Karpas-422 (cell line): ENCODE measurements around the gene MALSU1. TPM values are rescaled to one million over a fixed set of nuclear protein-coding genes. Genes with fewer than 3 reads are reported as not detected.
A peak's percentile ranks its signal among the peaks of the same experiment; 100 is the strongest.

ENCODE experiments used
- DNase-seq: peaks from one replicate; pipeline ENCODE4 v3.0.0-alpha.2; 2015
- H2AFZ ChIP-seq: fragments of 200-600 bp; sonication (generic); 2 replicates; pipeline ENCODE4 v1.6.1; 2014; ENCODE audit warnings: antibody characterized with exemption, low read length, mixed read lengths
- H3K27ac ChIP-seq: fragments of 200-600 bp; sonication (generic); 2 replicates; pipeline ENCODE4 v1.5.1; 2014; ENCODE audit warnings: mild to moderate bottlenecking, low read length, moderate library complexity
- H3K27me3 ChIP-seq: fragments of 200-600 bp; sonication (generic); 2 replicates; pipeline ENCODE4 v1.6.1; 2014; ENCODE audit warnings: low read length, mixed read lengths
- H3K36me3 ChIP-seq: fragments of 200-600 bp; sonication (generic); 2 replicates; pipeline ENCODE4 v1.6.1; 2014; ENCODE audit warnings: low read length, mixed read lengths; ENCODE audit not compliant: insufficient read depth
- H3K4me1 ChIP-seq: fragments of 200-600 bp; sonication (generic); 2 replicates; pipeline ENCODE4 v1.6.1; 2014; ENCODE audit warnings: mild to moderate bottlenecking, low read length, mixed read lengths
- H3K4me2 ChIP-seq: fragments of 200-600 bp; sonication (generic); 2 replicates; pipeline ENCODE4 v1.6.1; 2014; ENCODE audit warnings: low read length, low read depth, mild to moderate bottlenecking; ENCODE audit not compliant: poor library complexity, severe bottlenecking
- H3K4me3 ChIP-seq: fragments of 200-600 bp; sonication (generic); 2 replicates; pipeline ENCODE4 v1.5.1; 2014; ENCODE audit warnings: mild to moderate bottlenecking, antibody characterized with exemption, low read length, mixed read lengths
- H3K79me2 ChIP-seq: fragments of 200-600 bp; sonication (generic); 2 replicates; pipeline ENCODE4 v1.6.1; 2014; ENCODE audit warnings: mild to moderate bottlenecking, low read length, mixed read lengths
- H3K9ac ChIP-seq: fragments of 200-600 bp; sonication (generic); 2 replicates; pipeline ENCODE4 v1.6.0; 2014; ENCODE audit warnings: low read length
- H3K9me2 ChIP-seq: fragments of 200-600 bp; sonication (generic), shearing (Covaris generic); replicated peaks from 2 replicates; pipeline ENCODE4 v1.6.0; 2014; ENCODE audit warnings: mild to moderate bottlenecking, low read length, moderate library complexity; ENCODE audit not compliant: insufficient read depth
- H3K9me3 ChIP-seq: fragments of 300-700, 200-600 bp; sonication (generic); 2 replicates; pipeline ENCODE4 v1.6.1; 2014; ENCODE audit warnings: low read length, mixed read lengths
- H4K20me1 ChIP-seq: fragments of 200-600 bp; sonication (generic); 2 replicates; pipeline ENCODE4 v1.6.1; 2014; ENCODE audit warnings: mild to moderate bottlenecking, antibody characterized with exemption, low read length, low read depth; ENCODE audit not compliant: insufficient read depth
- total RNA-seq: library from RNA; depleted of rRNA; stranded (reverse); fragments of >200 nt; shearing (Covaris generic); gene quantifications from 2 replicates; pipeline ENCODE4 v1.2.3, GENCODE V29; 2014; ENCODE audit warnings: low replicate concordance

MALSU1 gene
- total RNA-seq, 1 experiment from 2014 or later = 92.2 TPM

DNA sequence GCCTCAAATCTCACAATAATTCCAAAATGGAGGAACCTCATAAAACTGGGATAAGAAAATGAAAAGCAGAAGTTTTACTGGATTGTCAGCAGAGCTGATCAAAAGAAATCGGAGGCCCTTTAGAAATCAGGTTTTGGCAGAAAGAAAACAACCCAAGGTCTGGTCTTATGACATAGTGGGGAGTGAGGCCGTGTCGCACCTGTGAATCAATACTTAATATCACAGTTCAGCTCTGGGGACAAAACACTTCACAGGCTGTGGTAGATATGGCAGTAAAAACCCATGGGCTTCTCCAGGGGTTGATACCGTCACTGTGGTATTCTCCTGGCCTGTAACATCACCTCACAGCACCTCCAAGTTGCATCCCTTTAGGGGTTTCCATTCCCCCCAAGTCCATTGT is 6.5 kb upstream of the MALSU1 start:
- Histone ChIP-seq H3K9ac (no peak overlapping the region), H3K79me2 (no peaks in the 10 kb centered on the region), H3K36me3 (no peaks in the 10 kb centered on the region), H3K4me1 (no peaks in the 10 kb centered on the region), H3K9me2 (no peaks in the 10 kb centered on the region), H3K4me3 (no peak overlapping the region), H3K4me2 (no peak overlapping the region), H4K20me1 (no peaks in the 10 kb centered on the region), H2AFZ (no peak overlapping the region), H3K9me3 (no peaks in the 10 kb centered on the region), H3K27ac (no peak overlapping the region), H3K27me3 (no peaks in the 10 kb centered on the region)
- peak; percentile 26 for DNase-seq

DNA sequence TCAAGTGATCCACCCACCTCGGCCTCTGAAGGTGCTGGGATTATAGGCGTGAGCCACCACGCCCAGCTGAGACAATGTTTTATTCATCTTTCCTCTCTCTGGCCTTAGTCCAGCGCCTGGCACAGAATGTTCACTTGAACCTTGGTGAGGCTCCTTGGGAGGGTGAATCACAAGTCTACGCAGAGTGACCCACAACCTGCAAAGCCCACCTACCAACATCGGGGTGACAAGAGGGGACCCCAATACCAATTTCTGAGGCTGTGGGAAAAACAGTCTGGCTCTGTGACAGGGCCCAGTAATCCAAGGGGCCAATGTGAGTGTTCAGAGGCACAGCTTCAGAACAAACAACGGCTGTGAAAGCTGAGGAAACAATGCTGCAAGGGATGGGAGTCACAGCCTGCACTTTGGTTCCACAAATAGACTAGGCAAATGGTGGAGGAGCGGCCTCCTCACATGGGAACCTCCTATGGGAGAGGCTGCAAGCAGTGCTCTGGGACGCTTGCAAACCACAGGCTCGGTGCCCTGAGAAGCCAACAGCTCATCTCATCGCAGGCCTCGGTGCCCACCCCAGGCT is 5.6 kb upstream of the MALSU1 start:
- H3K79me2 ChIP-seq = no peaks in the 10 kb centered on the region
- DNase-seq = peak; percentile 34

DNA sequence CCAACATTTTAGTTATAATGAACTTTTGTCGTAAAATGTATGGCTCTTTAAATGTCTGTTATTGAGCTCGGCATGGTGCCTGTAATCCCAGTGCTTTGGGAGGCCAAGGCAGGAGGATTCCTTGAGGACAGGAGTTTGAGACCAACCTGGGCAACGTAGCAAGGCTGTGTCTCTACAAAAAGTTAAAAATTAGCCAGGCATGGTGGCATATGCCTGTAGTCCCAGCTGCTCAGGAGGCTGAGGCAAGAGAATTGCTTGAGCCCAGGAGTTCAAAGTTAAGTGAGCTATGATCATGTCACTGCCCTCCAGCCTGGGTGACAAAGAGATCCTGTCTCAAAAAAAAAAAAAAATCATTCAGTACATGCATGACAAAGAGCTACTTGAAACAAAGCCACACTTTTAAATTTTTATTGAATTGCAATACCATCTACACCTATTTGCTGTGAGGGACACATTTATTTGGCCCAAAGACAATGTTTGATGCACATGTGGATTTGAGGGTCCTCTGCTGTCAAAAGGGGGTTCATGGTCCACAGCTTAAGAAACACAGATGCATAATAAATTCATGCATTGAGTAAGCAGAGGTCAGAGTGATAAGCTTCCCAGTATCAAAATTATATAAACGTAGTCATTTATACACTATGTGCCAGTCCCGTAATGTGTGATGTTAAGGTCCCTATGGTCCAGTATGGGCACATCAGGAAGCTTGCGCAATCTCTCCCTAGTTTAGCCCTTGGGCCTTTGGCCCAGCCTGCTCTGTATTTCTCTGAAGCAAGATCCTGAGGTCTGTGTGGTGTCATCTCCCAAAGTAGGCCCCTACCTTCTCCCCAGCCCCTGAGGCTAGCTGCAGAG is 4.4 kb upstream of the MALSU1 start:
- peaks cover 6% of the 10 kb centered on the region for H3K79me2 ChIP-seq
- peak; percentile 37 for DNase-seq
- no peak overlapping the region for H2AFZ ChIP-seq
- H3K27ac ChIP-seq = no peak overlapping the region
- no peak overlapping the region for H3K4me3 ChIP-seq
- peaks cover 5% of the 10 kb centered on the region for H3K4me1 ChIP-seq
- H3K27me3 ChIP-seq = no peaks in the 10 kb centered on the region
- H3K36me3 ChIP-seq = no peaks in the 10 kb centered on the region
- H4K20me1 ChIP-seq = no peaks in the 10 kb centered on the region
- H3K9ac ChIP-seq = no peak overlapping the region
- no peaks in the 10 kb centered on the region for H3K9me2 ChIP-seq
- no peak overlapping the region for H3K4me2 ChIP-seq
- no peaks in the 10 kb centered on the region for H3K9me3 ChIP-seq

More for the DNA sequence above, 5.6 kb upstream of the MALSU1 start:
- peaks cover under 1% of the 10 kb centered on the region for H3K4me1 ChIP-seq
- H3K9me2 ChIP-seq = no peaks in the 10 kb centered on the region
- no peaks in the 10 kb centered on the region for H3K9me3 ChIP-seq
- H3K4me3 ChIP-seq = no peak overlapping the region
- no peak overlapping the region for H2AFZ ChIP-seq
- H3K4me2 ChIP-seq = no peak overlapping the region
- no peaks in the 10 kb centered on the region for H4K20me1 ChIP-seq
- H3K9ac ChIP-seq = no peak overlapping the region
- no peaks in the 10 kb centered on the region for H3K36me3 ChIP-seq
- no peak overlapping the region for H3K27ac ChIP-seq
- no peaks in the 10 kb centered on the region for H3K27me3 ChIP-seq

DNA sequence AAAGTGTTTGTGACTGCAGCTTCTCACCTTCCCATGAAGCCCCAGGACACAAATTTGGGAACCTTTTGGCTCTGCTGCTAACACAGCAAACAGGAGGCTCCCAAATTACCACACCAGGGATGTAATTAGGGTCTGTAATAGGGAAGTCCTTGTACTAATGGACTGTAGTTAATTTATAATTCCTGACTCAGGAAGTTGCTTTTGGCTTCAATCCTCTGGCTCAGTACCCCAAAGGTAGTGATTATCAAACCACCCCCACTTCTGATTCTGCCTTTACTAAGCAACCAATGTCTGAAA is 3.8 kb upstream of the MALSU1 start:
- Histone ChIP-seq H3K9me2 (no peaks in the 10 kb centered on the region), H2AFZ (no peak overlapping the region), H4K20me1 (peaks cover 5% of the 10 kb centered on the region; the same call in 1 of the 2 replicates), H3K9ac (no peak overlapping the region), H3K4me2 (no peak overlapping the region), H3K27me3 (no peaks in the 10 kb centered on the region), H3K36me3 (no peaks in the 10 kb centered on the region), H3K27ac (no peak overlapping the region), H3K9me3 (no peaks in the 10 kb centered on the region), H3K4me1 (peaks cover 7% of the 10 kb centered on the region), H3K4me3 (no peak overlapping the region), H3K79me2 (peaks cover 12% of the 10 kb centered on the region)
- DNase-seq = no peak

DNA sequence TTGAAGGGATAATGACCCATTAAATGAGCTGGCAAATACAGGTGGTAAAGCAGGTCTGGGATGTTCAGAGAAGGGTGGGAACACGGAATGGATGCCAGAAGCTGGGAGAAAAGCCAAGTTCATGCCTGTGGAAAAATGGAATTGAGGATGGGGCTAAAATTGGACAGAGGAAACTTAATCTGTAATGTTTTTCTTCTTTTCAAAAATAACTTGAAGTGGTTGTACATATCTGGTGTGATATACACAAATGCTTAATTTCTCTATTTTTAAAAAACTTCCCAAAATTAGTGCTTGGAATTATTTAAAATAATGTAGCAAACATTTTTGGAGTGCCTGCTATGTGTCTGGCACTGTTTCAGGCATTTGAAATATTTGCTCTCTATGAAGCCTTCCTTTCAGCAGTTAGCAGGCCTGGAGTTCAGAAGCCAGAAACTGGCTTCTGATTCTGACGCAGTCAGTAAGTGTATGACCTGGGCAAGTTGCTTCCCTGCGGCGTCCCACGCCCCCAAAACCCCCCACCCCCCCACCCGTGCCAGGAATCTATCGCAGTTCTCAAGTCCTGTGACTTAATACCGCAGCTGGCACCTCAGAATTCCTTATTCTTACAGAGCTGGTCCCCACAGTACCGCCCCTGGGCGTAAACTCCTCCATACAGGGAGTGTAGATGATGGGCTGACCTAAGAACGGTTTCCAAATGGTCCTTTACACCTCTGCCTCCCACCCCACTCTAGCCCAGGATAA is 828 bp upstream of the MALSU1 start:
- Histone ChIP-seq H3K9me2 (no peaks in the 10 kb centered on the region), H2AFZ (peak overlapping the region; percentile 83), H3K27ac (peak overlapping the region; percentile 58), H3K9me3 (no peaks in the 10 kb centered on the region), H4K20me1 (peaks cover 10% of the 10 kb centered on the region; the same call in 1 of the 2 replicates), H3K4me2 (peak overlapping the region; percentile 69), H3K4me1 (peaks cover 18% of the 10 kb centered on the region), H3K9ac (peak overlapping the region; percentile 68), H3K27me3 (no peaks in the 10 kb centered on the region), H3K36me3 (peaks cover 8% of the 10 kb centered on the region; the same call in 1 of the 2 replicates), H3K4me3 (peak overlapping the region; percentile 72), H3K79me2 (peaks cover 39% of the 10 kb centered on the region)
- no peak for DNase-seq

DNA sequence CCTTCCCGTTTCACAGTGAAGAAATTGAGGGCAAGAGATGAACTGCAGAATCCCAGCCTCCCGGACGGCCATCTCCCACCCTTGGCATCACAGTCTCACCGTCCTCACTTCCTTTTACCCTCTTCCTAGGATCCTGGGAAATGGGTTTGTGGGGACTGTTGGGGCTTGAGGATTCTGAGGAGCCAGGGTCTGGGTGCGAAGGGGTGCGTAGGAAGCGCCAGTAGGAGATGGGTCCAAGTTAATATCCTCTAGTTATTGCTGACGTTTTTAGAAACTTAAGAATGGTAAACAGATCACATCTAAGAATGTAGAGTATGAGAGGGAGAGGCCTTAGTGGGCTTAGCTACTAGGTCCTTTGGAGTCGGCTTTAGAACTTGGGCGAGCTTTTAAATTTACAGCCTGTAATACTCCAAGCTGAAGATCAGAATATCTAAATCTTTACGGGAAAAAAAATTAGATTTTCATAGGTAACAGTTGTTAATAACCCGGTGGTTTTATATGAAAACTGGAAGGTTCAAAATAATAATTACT is 696 bp downstream of the MALSU1 start:
- peaks cover 54% of the 10 kb centered on the region for H3K79me2 ChIP-seq
- H3K36me3 ChIP-seq = peaks cover 9% of the 10 kb centered on the region; the same call in 1 of the 2 replicates
- H4K20me1 ChIP-seq = peaks cover 10% of the 10 kb centered on the region; the same call in 1 of the 2 replicates
- H3K4me3 ChIP-seq = peak overlapping the region; percentile 72
- DNase-seq = peak; percentile 64
- H3K27me3 ChIP-seq = no peaks in the 10 kb centered on the region
- H2AFZ ChIP-seq = no peak overlapping the region
- peak overlapping the region; percentile 12; the same call in 1 of the 2 replicates for H3K27ac ChIP-seq
- H3K4me2 ChIP-seq = peak overlapping the region; percentile 69
- H3K9ac ChIP-seq = peak overlapping the region; percentile 92
- no peaks in the 10 kb centered on the region for H3K9me2 ChIP-seq
- H3K4me1 ChIP-seq = peaks cover 18% of the 10 kb centered on the region
- H3K9me3 ChIP-seq = no peaks in the 10 kb centered on the region

DNA sequence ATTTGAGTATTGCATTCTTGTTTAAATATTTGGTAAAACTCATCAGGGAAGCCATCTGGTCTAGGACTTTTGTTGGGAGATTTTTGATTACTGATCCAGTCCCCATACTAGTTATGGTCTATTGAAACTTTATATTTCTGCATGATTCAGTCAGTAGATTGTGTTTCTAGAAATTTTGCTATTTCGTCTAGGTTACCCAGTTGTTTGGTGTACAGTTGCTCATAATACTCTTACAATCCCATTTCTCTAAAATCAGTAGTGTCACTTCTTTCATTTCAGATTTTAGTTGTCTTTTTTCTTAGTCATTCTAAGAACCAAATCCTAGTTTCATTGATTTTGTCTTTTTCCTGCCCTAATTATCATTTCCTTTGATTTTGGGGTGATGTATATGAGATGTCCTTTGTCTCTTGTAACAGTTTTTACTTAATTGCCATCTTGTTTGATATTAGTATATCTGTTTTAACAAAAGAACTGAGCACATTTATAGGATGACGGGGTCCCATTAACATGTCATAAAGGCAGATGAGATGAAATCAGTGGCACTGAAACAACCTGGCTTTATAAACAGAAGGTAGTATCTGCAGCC is 7.9 kb downstream of the MALSU1 start:
- Histone ChIP-seq H2AFZ (no peak overlapping the region), H3K27ac (no peak overlapping the region), H3K4me1 (no peaks in the 10 kb centered on the region; the same call in 1 of the 2 replicates), H3K9me3 (no peaks in the 10 kb centered on the region), H3K79me2 (peaks cover 80% of the 10 kb centered on the region), H3K36me3 (peaks cover 69% of the 10 kb centered on the region), H3K9ac (no peak overlapping the region), H4K20me1 (no peaks in the 10 kb centered on the region), H3K4me2 (no peak overlapping the region), H3K4me3 (no peak overlapping the region), H3K27me3 (no peaks in the 10 kb centered on the region), H3K9me2 (no peaks in the 10 kb centered on the region)
- DNase-seq = peak; percentile 43
